A673 (cell line): ENCODE data around the gene VAT1.
"Not testable (repeated sequence)": the region's sequence is repeated elsewhere in the genome, so short reads cannot be mapped to it uniquely, and the experiment has no call there.

Experiments used
- CTCF ChIP-seq: fragments of 300-800, 200-600 bp; sonication (generic); conservative IDR thresholded peaks from 2 replicates; pipeline ENCODE4 v1.5.1; 2017; ENCODE audit warnings: low read depth, mild to moderate bottlenecking, antibody characterized with exemption, low read length, moderate library complexity, mixed read lengths
- EZH2 ChIP-seq: fragments of 200-600 bp; sonication (generic); IDR thresholded peaks from 2 replicates; pipeline ENCODE4 v1.6.1; 2017; ENCODE audit warnings: borderline replicate concordance, low read depth, mild to moderate bottlenecking, mixed read lengths, antibody characterized with exemption, low read length; ENCODE audit not compliant: poor library complexity, severe bottlenecking

DNA sequence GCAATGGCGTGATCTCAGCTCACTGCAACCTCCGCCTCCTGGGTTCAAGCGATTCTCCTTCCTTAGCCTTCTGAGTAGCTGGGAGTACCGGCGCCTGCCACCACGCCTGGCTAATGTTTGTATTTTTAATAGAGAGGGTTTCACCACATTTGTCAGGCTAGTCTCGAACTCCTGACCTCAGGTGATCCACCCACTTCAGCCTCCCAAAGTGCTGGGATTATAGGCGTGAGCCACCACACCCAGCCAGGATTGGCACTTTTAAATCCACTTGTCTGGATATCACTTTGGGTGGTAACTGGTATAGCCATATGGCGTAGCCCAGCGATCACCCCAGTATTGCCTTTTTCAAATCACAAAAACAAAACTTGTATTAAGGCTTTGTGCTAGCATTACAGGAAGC is 28.3 kb downstream of the VAT1 start:
- not testable (repeated sequence) for TF ChIP-seq CTCF, EZH2
